Esophagus (tissue), 2 donors: ENCODE results near the gene PTPRD. TPM values are rescaled to one million over a fixed set of nuclear protein-coding genes. Genes with fewer than 3 reads are reported as not detected.
"Not testable (repeated sequence)": the region's sequence is repeated elsewhere in the genome, so short reads cannot be mapped to it uniquely, and the experiment has no call there.

Source experiments
- H3K27ac ChIP-seq, 2 donors: one replicate each; pipeline ENCODE4 v1.5.1; 2013; ENCODE audit warnings: low read depth in 2 of 2, mild to moderate bottlenecking in 2 of 2, inconsistent platforms in 1 of 2, low read length in 1 of 2, moderate library complexity in 1 of 2
- H3K27me3 ChIP-seq, 2 donors: one replicate each; pipeline ENCODE4 v1.6.1; 2013; ENCODE audit warnings: low read length in 2 of 2, control low read depth in 1 of 2, mild to moderate bottlenecking in 1 of 2; ENCODE audit not compliant: insufficient read depth in 2 of 2, control insufficient read depth in 1 of 2
- H3K36me3 ChIP-seq, 2 donors: one replicate each; pipeline ENCODE4 v1.6.1; 2013; ENCODE audit warnings: low read length in 1 of 2; ENCODE audit not compliant: control insufficient read depth in 2 of 2, insufficient read depth in 2 of 2
- H3K4me1 ChIP-seq, 2 donors: one replicate each; pipeline ENCODE4 v1.6.1; 2013; ENCODE audit warnings: low read length in 1 of 2; ENCODE audit not compliant: control insufficient read depth in 2 of 2, insufficient read depth in 2 of 2
- H3K4me3 ChIP-seq, 2 donors: one replicate each; pipeline ENCODE4 v1.5.1; 2013; ENCODE audit warnings: low read length in 2 of 2, mild to moderate bottlenecking in 2 of 2, low read depth in 1 of 2, moderate library complexity in 1 of 2
- H3K9me3 ChIP-seq, 2 donors: one replicate each; pipeline ENCODE4 v1.6.1; 2013; ENCODE audit warnings: mild to moderate bottlenecking in 2 of 2, low read depth in 1 of 2, low read length in 1 of 2, moderate library complexity in 1 of 2; ENCODE audit not compliant: control insufficient read depth in 2 of 2, insufficient read depth in 1 of 2
- WGBS, 2 donors: extraction: QIAGEN DNeasy Blood & Tissue Kit; methylation state at CpG; one replicate each; pipeline ENCODE4 v1.1.7; 2013; 5-methylcytosine and 5-hydroxymethylcytosine counted together
- polyA plus RNA-seq, 2 donors: library from polyadenylated mRNA; stranded (reverse); fragments of 200-250 nt; gene quantifications; one replicate each; pipeline ENCODE4 v1.2.3, GENCODE V29; 2013
- donor health status: healthy with polysubstance abuse.
- donor health status: Bipolar disorder and iron deficiency.

The PTPRD gene
- polyA plus RNA-seq, 2 donors: 0.53 to 0.60 TPM

GRCh38 chr9:9078301-9078700 is 1534.5 kb downstream of the PTPRD start:
- 56 to 59% methylated on average over 1 of the region's 1 CpG for whole genome bisulfite sequencing, 2 donors
- Histone ChIP-seq H3K4me3 (no peak overlapping the region), H3K4me1 (no peaks in the 10 kb centered on the region), H3K9me3 (no peaks in the 10 kb centered on the region), H3K36me3 (no peaks in the 10 kb centered on the region), H3K27me3 (no peaks in the 10 kb centered on the region), H3K27ac (no peak overlapping the region)

DNA sequence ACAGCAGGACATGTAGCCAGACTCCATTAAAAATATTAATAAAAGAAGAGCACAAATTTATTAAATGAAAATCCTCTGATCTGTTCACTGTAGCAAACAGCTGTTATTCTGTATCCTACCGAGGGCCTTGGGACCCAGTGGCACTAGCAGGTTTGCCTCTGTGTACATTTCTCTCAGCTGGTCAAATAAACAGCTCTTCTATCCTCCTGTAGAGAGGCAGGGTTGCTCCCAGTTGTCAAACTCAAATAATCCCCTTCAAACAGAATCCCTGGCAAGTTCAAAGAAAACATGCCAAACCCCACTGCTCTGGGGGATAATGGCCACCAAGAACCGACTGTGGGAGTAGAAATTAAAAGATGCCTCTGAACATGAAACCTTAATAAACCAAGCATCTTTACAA is 1551.2 kb downstream of the PTPRD start:
- 21% methylated on average over 2 of the region's 2 CpGs for WGBS, 2 donors
- H3K9me3 ChIP-seq: no peaks in the 10 kb centered on the region

DNA sequence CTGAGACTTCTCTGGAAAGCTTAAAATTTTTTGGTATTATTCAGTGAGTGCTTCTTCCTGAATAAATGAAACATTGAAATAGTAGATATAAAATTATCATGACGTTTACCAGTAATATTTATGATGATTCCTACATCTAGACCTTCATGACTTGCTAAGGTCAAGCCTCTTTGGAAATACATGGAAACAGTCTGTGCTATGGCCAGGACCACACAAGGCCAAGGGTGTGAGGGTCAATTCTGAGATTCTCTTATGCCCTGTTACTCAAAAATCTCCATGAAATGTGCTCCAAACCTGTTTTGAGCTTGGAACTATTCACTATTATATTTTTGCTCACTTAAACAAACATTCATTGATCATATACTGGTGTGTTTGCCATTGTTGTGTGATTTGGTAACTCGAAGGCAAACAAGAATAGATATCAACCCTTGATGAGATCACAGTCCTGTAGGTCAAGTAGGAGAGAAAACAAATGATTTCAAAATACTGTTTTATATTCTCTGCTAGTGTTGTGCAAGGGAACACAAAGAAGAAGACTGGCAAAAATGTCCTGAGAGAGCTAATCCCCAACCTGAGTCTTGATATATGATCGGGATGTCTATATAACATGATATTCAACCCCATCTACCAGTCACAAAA is 1558.3 kb downstream of the PTPRD start:
- Histone ChIP-seq H3K36me3 (no peaks in the 10 kb centered on the region), H3K27me3 (no peaks in the 10 kb centered on the region), H3K9me3 (no peaks in the 10 kb centered on the region), H3K4me3 (no peak overlapping the region), H3K27ac (no peak overlapping the region), H3K4me1 (no peaks in the 10 kb centered on the region)
- WGBS, 2 donors: 60 to 63% methylated on average over 3 of the region's 3 CpGs

More for the DNA sequence above, 1551.2 kb downstream of the PTPRD start:
- H3K4me1 ChIP-seq: no peaks in the 10 kb centered on the region
- H3K4me3 ChIP-seq: no peak overlapping the region
- H3K27me3 ChIP-seq: no peaks in the 10 kb centered on the region
- H3K27ac ChIP-seq: no peak overlapping the region
- no peaks in the 10 kb centered on the region for H3K36me3 ChIP-seq

- Histone ChIP-seq H3K27ac (no peak overlapping the region), H3K36me3 (no peaks in the 10 kb centered on the region), H3K4me3 (no peak overlapping the region), H3K27me3 (no peaks in the 10 kb centered on the region), H3K4me1 (no peaks in the 10 kb centered on the region), H3K9me3 (no peaks in the 10 kb centered on the region)
- 41 to 42% methylated on average over 2 of the region's 2 CpGs for whole genome bisulfite sequencing, 2 donors
Observed at GRCh38 chr9:9045572-9045971, 1567.2 kb downstream of the PTPRD start.

GRCh38 chr9:9045072-9045471 is 1567.7 kb downstream of the PTPRD start:
- WGBS, 2 donors: 48 to 53% methylated on average over 4 of the region's 4 CpGs
- no peaks in the 10 kb centered on the region for H3K9me3 ChIP-seq

DNA sequence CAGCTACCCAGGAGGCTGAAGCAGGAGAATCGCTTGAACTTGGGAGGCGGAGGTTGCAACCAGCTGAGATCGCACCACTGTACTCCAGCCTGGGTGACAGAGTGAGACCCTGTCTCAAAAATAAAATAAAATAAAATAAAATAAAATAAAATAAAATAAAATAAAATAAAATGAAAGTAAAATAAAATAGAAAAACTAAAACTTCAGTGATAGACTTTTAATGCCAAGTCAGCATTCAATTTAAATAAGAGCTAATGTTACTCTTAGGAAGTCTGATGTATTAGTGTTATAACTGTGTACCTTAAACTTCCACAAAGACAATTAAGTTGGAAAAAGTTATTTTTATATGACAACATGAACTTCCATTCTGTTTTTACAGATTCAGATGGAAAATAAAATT is 1569.0 kb downstream of the PTPRD start:
- not testable (repeated sequence) for H3K27ac ChIP-seq, H3K36me3 ChIP-seq, H3K4me1 ChIP-seq, H3K9me3 ChIP-seq, H3K4me3 ChIP-seq, H3K27me3 ChIP-seq
- WGBS, 2 donors: 95 to 99% methylated on average over 3 of the region's 3 CpGs

More at GRCh38 chr9:9045072-9045471, 1567.7 kb downstream of the PTPRD start:
- H3K36me3 ChIP-seq: no peaks in the 10 kb centered on the region
- no peak overlapping the region for H3K4me3 ChIP-seq
- H3K27ac ChIP-seq: no peak overlapping the region
- H3K4me1 ChIP-seq: no peaks in the 10 kb centered on the region
- H3K27me3 ChIP-seq: no peaks in the 10 kb centered on the region

GRCh38 chr9:9041756-9042155 is 1571.0 kb downstream of the PTPRD start:
- no peaks in the 10 kb centered on the region for H3K4me1 ChIP-seq
- no peak overlapping the region for H3K4me3 ChIP-seq
- WGBS, 2 donors: 39 to 42% methylated on average over 3 of the region's 3 CpGs
- no peaks in the 10 kb centered on the region for H3K9me3 ChIP-seq
- no peaks in the 10 kb centered on the region for H3K27me3 ChIP-seq
- no peaks in the 10 kb centered on the region for H3K36me3 ChIP-seq
- H3K27ac ChIP-seq: no peak overlapping the region

- H3K4me3 ChIP-seq: no peak overlapping the region
- H3K27me3 ChIP-seq: no peaks in the 10 kb centered on the region
- no peaks in the 10 kb centered on the region for H3K36me3 ChIP-seq
- 80 to 84% methylated on average over 2 of the region's 2 CpGs for WGBS, 2 donors
- H3K4me1 ChIP-seq: no peaks in the 10 kb centered on the region
- no peaks in the 10 kb centered on the region for H3K9me3 ChIP-seq
- no peak overlapping the region for H3K27ac ChIP-seq
Observed at GRCh38 chr9:9033022-9033421, 1579.8 kb downstream of the PTPRD start.

- Histone ChIP-seq H3K27me3 (no peaks in the 10 kb centered on the region), H3K36me3 (no peaks in the 10 kb centered on the region), H3K9me3 (no peaks in the 10 kb centered on the region), H3K4me1 (no peaks in the 10 kb centered on the region), H3K27ac (no peak overlapping the region), H3K4me3 (no peak overlapping the region)
- 60 to 66% methylated on average over 3 of the region's 3 CpGs for WGBS, 2 donors
Observed at GRCh38 chr9:9016597-9016996, 1596.2 kb downstream of the PTPRD start.

DNA sequence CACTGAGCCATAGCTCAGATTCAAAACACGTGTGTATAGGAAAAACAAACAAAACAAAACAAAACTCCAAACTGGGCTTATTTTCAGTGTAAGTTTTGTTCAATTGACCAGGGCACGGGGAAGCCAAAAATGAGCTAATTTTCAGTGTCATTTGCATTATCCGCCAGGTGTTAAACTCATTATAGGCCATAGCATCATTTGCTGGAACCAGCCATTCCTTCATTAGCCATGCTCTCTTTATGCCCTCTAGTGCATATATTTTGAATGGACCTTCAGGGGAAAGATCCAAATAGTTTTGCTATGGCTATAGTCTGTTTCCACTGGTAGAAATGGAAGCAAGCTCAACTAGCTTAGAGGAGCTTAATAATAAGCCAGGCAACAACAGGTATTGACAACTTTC is 1608.0 kb downstream of the PTPRD start:
- Histone ChIP-seq H3K4me1 (no peaks in the 10 kb centered on the region), H3K4me3 (no peak overlapping the region), H3K27me3 (peaks cover 0 to 2% of the 10 kb centered on the region in 2 donors), H3K9me3 (no peaks in the 10 kb centered on the region), H3K36me3 (no peaks in the 10 kb centered on the region), H3K27ac (no peak overlapping the region)
- 77 to 85% methylated on average over 3 of the region's 3 CpGs for WGBS, 2 donors
